Islet of Langerhans (tissue), 1 donor: ENCODE results near the gene SYNPR.

Source experiments
- FAIRE-seq: peaks from one replicate; lab custom pipeline; 2011; peaks lifted over from hg19 to GRCh38; lab: Jason Lieb, UNC

Gene SYNPR

GRCh38 chr3:63557912-63558311 lies 279.8 kb downstream of the SYNPR start:
- FAIRE-seq: no peak

DNA sequence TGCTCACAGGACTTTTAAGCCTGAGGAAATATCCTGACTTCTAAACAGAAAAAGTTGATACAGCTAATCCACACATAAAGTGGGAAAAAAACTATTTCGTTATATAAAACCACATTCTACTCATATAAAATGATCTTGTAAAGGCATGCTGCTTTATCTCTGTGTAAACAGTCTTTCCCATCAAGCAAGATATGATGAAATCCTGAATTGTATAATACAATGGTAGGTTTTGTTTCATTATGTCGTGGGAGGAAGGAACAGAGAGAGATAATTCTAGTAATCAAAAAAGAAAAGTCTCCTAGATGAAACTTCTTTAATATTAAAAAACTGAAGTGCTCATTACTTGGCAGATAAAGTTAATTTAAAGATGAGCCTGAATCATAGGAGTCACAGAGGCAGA lies 281.8 kb downstream of the SYNPR start:
- FAIRE-seq: no peak

DNA sequence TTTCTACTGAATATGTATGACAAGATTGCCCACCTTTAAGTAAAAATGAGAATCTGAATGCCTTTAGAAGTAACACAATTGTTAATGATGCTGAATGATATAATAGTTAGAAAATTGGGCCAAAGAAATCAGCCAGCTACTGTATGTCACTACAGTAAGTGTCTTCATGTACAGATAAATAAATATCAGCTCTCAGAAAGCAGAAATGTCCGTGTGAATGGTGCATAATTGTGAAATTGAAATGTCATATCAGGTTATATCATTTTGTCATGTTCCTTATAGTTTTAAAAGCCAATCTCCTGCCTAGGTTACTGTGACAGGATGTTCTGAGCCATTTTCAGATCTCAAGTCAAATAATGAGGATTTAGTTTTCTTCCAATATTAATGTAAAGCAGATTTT lies 283.8 kb downstream of the SYNPR start:
- FAIRE-seq: no peak

GRCh38 chr3:63562323-63562722 lies 284.2 kb downstream of the SYNPR start:
- no peak for FAIRE-seq

DNA sequence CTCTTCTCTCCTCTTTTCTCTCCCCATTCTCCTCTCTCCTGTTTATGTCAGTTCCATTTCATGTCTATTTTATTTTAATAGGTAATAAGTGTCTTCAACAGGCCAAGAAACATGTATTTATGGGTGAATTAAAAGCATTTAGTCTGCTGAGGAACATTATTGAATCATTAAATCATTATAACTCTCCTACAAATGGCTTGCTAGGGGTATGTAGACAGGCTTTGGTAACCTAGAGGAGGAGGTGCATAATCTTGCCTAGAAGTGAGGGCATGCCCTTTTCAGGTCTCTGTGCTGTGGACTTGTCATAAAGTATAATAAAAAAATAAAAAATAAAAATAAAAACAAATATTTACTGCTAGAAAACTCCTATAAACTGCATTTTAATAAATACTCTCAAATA lies 285.5 kb downstream of the SYNPR start:
- FAIRE-seq: no peak

DNA sequence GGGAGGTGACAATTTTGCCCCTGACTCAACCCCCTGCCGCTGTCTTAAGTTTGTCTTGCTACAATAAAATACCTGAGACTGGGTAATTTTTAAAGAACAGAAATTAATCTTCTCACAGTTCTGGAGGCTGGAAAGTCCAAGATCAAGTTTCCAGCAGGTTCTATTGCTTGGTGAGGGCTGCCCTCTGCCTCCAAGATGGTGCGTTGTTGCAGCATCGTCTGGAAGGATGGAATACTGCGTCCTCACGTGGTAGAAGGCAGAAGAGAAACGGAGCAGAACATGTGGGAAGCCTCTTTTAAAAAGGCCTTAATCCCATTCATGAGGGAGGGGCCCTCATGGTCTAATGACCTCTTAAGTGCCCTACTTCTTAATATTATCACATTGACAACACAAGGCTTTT lies 287.1 kb downstream of the SYNPR start:
- FAIRE-seq: no peak

GRCh38 chr3:63571682-63572081 lies 293.6 kb downstream of the SYNPR start:
- FAIRE-seq: no peak

DNA sequence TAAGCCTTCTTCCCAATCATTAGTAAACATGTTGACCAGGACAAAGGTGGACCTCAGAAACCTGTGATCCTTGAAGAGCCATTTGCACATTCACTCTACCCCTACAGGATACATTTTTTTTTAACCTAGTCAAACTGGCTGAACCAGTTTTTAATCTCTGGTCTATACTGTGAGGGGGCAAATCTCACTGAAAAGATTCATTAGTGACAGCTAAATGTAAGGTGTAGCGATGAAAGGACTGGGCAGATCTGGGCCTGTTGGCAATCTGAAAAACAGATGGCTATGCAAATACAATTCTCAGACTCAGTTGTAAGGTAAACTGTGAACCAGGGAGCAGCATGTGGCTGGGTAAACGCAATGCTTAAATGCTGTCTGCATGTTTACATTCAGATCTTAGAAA lies 298.7 kb downstream of the SYNPR start:
- no peak for FAIRE-seq

DNA sequence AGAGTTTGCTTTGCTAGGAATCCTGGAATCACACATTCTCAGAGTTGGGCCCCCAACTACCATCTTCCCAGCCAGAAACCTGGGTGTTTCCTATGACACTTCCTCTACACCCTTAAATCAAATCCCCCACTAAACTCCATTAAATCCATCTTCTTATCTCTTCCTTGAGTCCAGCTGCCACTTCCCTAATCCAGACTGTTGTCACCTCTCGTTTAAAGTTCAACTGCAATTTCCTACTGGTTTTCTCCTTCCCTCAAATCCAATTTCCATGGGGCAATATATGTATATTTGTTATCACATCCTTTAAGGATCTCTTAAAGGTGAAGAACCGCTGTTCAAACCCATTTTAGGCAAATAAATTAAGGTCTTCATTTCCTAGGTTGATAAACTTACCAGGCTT lies 300.8 kb downstream of the SYNPR start:
- no peak for FAIRE-seq

GRCh38 chr3:63580151-63580550 lies 302.0 kb downstream of the SYNPR start:
- FAIRE-seq: no peak

DNA sequence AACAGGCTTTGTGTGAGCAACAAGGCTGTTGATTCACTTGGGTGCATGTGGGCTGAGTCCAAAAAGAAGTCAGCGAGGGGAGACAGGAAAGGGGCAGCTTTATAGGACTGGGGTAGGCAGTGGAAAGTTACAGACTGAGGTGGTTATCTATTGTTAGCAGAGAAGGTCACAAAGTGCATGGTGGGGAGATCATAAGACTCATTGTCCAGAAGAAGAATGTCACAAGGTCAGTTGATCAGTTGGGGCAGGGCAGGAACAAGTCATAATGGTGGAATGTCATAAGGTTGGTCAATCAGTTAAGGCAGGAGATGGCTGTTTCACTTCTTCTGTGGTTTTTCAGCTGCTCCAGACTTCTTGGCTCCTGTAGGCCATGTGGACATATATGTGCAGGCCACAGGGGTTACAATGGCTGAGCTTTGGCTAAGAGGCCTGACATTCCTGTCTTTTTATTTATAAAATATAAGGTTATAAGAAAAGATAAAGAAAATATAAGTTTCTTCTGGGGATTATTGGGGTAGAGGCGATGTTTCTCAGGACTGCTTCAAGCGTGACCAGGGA lies 304.9 kb downstream of the SYNPR start:
- FAIRE-seq: no peak

DNA sequence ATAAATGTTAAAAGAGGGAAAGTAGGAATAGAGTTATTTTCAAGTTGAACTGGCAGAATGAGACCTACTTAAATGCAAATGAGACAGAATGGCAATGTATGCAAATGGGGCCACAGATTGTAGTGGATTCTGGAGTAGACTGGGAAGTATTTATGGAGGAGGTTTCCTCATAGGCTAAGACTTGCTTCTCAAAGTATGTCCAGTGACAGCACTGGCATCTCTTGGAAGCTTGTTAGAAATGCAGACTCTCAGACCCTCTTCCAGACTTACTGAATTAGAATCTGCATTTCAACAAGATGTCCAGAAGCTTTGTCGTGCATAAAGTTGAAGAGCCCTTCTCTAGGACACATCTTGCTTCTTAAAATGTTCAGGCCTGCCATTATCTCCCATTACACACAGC lies 306.6 kb downstream of the SYNPR start:
- no peak for FAIRE-seq

GRCh38 chr3:63585927-63586326 lies 307.8 kb downstream of the SYNPR start:
- no peak for FAIRE-seq

GRCh38 chr3:63588895-63589294 lies 310.8 kb downstream of the SYNPR start:
- no peak for FAIRE-seq

DNA sequence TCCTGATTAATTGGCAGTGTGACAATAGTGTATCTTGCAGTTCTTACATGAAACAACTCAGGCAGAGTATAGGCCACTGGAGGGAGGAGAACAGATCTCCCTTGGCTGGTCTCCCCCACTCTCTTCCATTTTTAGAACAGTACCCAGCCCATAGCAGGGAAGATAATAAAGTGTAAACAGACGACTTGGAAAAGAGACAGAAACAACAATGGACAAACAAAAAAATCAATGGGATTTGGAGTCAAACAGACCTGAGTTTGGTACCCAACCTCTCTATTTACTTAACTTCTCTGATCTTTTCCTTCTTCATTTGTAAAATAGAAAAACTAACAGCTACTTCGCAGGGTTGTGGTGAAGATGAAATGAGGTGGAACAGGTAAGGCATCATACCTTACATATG lies 315.7 kb downstream of the SYNPR start:
- no peak for FAIRE-seq

GRCh38 chr3:63595221-63595620 lies 317.1 kb downstream of the SYNPR start:
- no peak for FAIRE-seq

GRCh38 chr3:63597019-63597418 lies 318.9 kb downstream of the SYNPR start:
- FAIRE-seq: no peak

GRCh38 chr3:63607716-63608115 lies 329.6 kb downstream of the SYNPR start:
- FAIRE-seq: no peak

DNA sequence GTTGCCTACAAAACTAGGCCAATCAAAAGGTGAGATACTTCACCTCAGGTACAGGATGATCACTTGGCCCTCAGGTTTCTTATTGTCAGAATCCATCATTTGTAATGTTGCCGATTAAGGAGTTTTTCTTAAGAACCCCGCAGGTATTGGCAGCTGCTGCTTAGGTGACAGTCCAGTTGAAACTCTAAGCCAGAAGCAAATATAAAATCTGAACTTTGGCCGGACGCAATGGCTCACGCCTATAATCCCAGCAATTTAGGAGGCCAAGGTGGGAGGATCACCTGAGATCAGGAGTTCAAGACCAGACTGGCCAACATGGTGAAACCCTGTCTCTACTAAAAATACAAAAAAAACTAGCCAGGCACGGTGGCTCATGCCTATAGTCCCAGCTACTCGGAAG lies 331.3 kb downstream of the SYNPR start:
- no peak for FAIRE-seq

GRCh38 chr3:63609834-63610233 lies 331.7 kb downstream of the SYNPR start:
- no peak for FAIRE-seq

DNA sequence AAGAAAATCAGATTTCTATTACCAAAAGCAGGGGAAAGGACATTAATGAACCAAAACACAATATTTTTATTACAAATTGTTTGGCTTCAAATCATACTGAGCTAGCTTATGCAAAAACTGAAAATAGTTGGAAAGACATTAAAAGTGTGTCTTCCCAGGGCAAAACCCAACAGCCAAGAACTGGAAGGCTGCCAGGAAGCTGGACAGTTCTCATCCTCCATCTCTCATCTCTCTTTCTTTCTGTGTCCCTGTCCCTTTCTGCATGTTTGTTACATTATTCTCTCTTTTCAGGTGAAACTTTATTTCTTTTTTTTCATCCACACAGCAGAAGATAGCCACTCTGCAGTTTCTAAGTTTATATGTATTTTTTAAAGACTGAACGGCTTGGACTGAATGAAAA lies 333.3 kb downstream of the SYNPR start:
- FAIRE-seq: no peak

DNA sequence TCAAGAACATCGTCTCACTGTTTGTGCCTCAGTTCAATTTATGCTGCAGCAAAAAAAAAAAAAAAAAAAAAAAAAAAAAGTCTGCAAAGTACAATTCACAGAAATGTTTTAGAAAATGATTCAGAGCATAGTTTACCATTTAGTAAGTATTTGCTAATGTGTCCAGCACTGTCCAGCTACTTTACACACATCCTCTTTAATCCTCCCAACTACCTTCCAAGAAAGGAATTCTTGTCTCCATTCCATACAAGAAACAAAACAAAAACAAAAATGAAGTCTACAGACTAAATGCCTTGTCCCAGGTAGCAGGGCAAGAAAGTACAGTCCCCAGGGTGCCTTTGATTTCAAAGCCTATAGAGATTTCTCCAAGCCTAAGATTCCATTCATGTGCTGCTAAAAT lies 335.5 kb downstream of the SYNPR start:
- FAIRE-seq: no peak

GRCh38 chr3:63617391-63617790 lies 339.3 kb downstream of the SYNPR start:
- no peak for FAIRE-seq

GRCh38 chr3:63624941-63625560 lies 346.9 kb downstream of the SYNPR start:
- FAIRE-seq: no peak

GRCh38 chr3:63631670-63632069 lies 353.6 kb downstream of the SYNPR start:
- no peak for FAIRE-seq
